Adipocyte (in vitro differentiated cells): ENCODE data around the gene METTL17.
"Not testable (repeated sequence)": the region's sequence is repeated elsewhere in the genome, so short reads cannot be mapped to it uniquely, and the experiment has no call there.

Experiments used
- DNase-seq: peaks from one replicate; pipeline ENCODE4 v3.0.0-alpha.2; 2015; ENCODE audit warnings: low read depth
- H3K27me3 ChIP-seq: replicated peaks from 2 replicates; pipeline ENCODE4 v1.7.0; 2013; ENCODE audit warnings: mild to moderate bottlenecking, low read length, moderate library complexity; ENCODE audit not compliant: control insufficient read depth, insufficient read depth
- H3K36me3 ChIP-seq: 2 replicates; pipeline ENCODE4 v1.7.0; 2013; ENCODE audit warnings: low read length, mild to moderate bottlenecking, moderate library complexity; ENCODE audit not compliant: control insufficient read depth, insufficient read depth, severe bottlenecking
- H3K4me1 ChIP-seq: 2 replicates; pipeline ENCODE4 v1.7.0; 2013; ENCODE audit warnings: mild to moderate bottlenecking, low read length, moderate library complexity; ENCODE audit not compliant: control insufficient read depth, insufficient read depth
- H3K4me3 ChIP-seq: 2 replicates; pipeline ENCODE4 v1.7.0; 2013; ENCODE audit warnings: mild to moderate bottlenecking, low read length, moderate library complexity
- H3K9ac ChIP-seq: 2 replicates; pipeline ENCODE4 v1.7.0; 2013; ENCODE audit warnings: mild to moderate bottlenecking, low read length, moderate library complexity
- H3K9me3 ChIP-seq: 2 replicates; pipeline ENCODE4 v1.7.0; 2013; ENCODE audit warnings: mild to moderate bottlenecking, low read length, moderate library complexity; ENCODE audit not compliant: control insufficient read depth

Gene METTL17

GRCh38 chr14:20973501-20973900 lies 16.3 kb upstream of the METTL17 start:
- Histone ChIP-seq H3K4me1 (peaks cover 21% of the 10 kb centered on the region), H3K27me3 (peaks cover 3% of the 10 kb centered on the region), H3K36me3 (no peaks in the 10 kb centered on the region), H3K9ac (no peak overlapping the region), H3K4me3 (no peak overlapping the region), H3K9me3 (no peaks in the 10 kb centered on the region)
- no peak for DNase-seq

GRCh38 chr14:20976291-20976690 lies 13.5 kb upstream of the METTL17 start:
- Histone ChIP-seq H3K9me3 (no peaks in the 10 kb centered on the region), H3K9ac (no peak overlapping the region), H3K36me3 (no peaks in the 10 kb centered on the region), H3K4me3 (no peak overlapping the region), H3K4me1 (peaks cover 17% of the 10 kb centered on the region), H3K27me3 (no peaks in the 10 kb centered on the region)
- no peak for DNase-seq

DNA sequence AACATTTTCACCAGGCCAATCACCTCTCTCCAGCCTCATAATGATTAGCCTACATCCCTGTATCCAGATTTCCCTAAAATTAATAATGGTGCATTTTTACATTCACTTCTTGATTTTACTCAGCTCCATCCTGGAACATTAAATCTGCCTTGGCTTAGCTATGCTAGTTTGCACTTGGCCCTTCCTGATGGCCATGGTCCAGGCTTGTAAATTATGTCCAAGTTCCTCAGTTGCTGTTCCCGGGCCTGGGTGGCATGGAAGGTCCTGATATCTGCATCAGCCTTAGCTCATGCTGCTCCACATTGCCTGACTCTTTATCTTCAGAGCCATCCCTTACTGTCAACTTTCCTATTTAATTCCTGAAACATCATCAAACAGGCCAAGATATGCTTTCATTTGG lies 11.1 kb upstream of the METTL17 start:
- no peaks in the 10 kb centered on the region for H3K9me3 ChIP-seq
- no peaks in the 10 kb centered on the region for H3K27me3 ChIP-seq
- no peak overlapping the region for H3K4me3 ChIP-seq
- no peak overlapping the region for H3K9ac ChIP-seq
- no peaks in the 10 kb centered on the region for H3K36me3 ChIP-seq
- peaks cover 14% of the 10 kb centered on the region for H3K4me1 ChIP-seq
- no peak for DNase-seq

- Histone ChIP-seq H3K4me3 (no peak overlapping the region), H3K27me3 (no peaks in the 10 kb centered on the region), H3K4me1 (peaks cover 15% of the 10 kb centered on the region), H3K36me3 (no peaks in the 10 kb centered on the region), H3K9ac (no peak overlapping the region), H3K9me3 (no peaks in the 10 kb centered on the region)
- no peak for DNase-seq
Observed at GRCh38 chr14:20980906-20981305, 8.9 kb upstream of the METTL17 start.

DNA sequence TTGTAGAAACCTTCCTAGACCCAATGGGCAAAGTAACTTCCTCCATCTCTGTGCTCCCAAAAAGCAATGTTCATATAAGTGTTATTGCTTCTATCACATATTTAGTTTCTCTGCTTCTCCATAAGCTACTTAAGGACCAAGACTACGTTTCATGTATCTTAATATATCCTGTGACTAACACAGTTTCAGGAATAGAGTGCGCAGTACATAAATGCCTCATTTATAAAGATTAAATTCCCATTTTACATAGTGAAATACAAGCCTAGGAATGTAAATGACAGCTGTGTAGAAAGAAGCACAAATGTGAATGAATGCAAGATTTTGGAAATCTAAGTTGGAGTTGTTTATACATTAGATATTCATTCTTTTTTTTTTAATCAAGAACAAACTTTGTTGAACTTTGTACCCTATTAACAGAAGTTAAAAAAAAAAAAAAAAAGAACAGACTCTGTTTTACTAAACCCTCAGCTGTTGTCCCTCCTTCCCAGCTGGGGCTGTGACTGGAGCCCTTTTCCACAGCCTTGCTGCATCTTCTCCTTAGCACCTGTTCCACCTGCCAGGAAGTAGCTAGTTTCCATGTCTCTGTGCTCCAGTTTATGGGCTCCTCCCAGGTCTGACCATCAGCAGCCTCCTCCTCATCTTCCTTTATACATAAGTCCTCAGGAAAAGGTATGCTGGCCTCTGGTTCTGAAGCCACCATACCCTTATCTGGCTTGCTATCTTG lies 7.0 kb upstream of the METTL17 start:
- Histone ChIP-seq H3K9ac (no peak overlapping the region), H3K4me3 (no peak overlapping the region), H3K9me3 (no peaks in the 10 kb centered on the region), H3K27me3 (no peaks in the 10 kb centered on the region), H3K36me3 (no peaks in the 10 kb centered on the region), H3K4me1 (peaks cover 28% of the 10 kb centered on the region)
- DNase-seq: no peak

DNA sequence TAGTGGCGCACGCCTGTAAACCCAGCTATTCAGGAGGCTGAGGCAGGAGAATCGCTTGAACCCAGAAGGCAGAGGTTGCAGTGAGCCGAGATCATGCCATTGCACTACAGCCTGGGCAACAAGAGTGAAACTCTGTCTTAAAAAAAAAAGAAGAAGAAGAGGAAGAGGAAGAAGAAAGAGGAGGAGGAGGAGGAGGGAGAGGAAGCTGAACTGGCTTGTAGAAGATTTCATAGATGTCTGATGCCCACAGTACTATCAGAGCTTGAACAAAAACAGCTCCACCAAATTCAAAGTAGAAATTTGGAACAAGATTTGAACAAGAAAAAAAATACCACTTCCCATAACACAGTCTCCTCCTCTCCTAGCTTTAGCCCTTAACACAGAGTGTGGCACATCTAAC lies 4.1 kb upstream of the METTL17 start:
- not testable (repeated sequence) for H3K9me3 ChIP-seq, H3K27me3 ChIP-seq, H3K9ac ChIP-seq

GRCh38 chr14:20986811-20987210 lies 3.0 kb upstream of the METTL17 start:
- Histone ChIP-seq H3K4me1 (peaks cover 51% of the 10 kb centered on the region), H3K9me3 (no peaks in the 10 kb centered on the region), H3K9ac (no peak overlapping the region), H3K4me3 (no peak overlapping the region), H3K27me3 (no peaks in the 10 kb centered on the region), H3K36me3 (no peaks in the 10 kb centered on the region)
- DNase-seq: peak; percentile 91

More for the DNA sequence above, 4.1 kb upstream of the METTL17 start:
- not testable (repeated sequence) for DNase-seq, H3K36me3 ChIP-seq, H3K4me3 ChIP-seq
- H3K4me1 ChIP-seq: peaks cover 44% of the 10 kb centered on the region

DNA sequence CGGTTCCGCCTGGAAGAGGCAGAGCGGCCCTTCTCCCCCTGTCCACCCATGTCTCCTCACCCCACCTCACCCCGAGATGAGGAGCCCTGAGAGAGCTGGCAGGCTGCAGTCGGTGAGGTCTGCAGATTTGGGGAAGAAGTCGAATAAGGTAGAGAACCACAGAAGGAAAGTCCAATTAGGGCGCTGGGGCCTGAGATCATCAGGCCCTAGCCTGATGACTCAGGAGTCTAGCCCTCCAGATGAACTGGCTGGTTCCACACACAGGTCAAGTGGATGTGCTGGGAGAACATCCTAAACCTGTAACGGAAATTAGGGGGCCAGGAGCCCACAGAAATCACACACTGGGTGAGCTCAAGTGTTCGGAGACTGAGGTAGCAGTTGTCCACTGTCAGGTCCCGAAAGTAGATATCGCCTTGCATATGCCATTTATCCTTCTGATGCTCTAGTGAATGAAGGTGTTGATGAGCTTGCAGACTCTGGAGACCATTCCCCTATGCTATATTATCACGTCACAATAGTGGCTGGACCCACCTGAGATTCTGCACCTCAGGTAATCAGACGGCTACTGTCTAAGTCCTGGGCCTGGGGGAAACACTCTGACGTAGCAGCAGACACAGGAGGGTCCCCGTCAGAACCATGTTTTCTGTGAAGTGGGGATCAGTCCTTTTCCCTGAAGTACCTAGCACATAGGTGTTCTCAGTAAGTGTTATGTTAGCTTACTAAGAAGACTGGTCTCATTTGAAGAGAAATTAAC lies 886 bp upstream of the METTL17 start:
- no peak for DNase-seq
- Histone ChIP-seq H3K4me3 (peak overlapping the region; percentile 72), H3K4me1 (peaks cover 49% of the 10 kb centered on the region), H3K36me3 (peaks cover 17% of the 10 kb centered on the region), H3K9me3 (no peaks in the 10 kb centered on the region), H3K27me3 (no peaks in the 10 kb centered on the region), H3K9ac (peak overlapping the region; percentile 83)

- Histone ChIP-seq H3K9ac (peak overlapping the region; percentile 83), H3K9me3 (no peaks in the 10 kb centered on the region), H3K4me3 (peak overlapping the region; percentile 94), H3K36me3 (peaks cover 23% of the 10 kb centered on the region), H3K4me1 (peaks cover 44% of the 10 kb centered on the region), H3K27me3 (no peaks in the 10 kb centered on the region)
- no peak for DNase-seq
Observed at GRCh38 chr14:20989471-20989786, 351 bp upstream of the METTL17 start.

- H3K27me3 ChIP-seq: no peaks in the 10 kb centered on the region
- no peak overlapping the region for H3K4me3 ChIP-seq
- H3K9me3 ChIP-seq: no peaks in the 10 kb centered on the region
- no peak overlapping the region for H3K9ac ChIP-seq
- no peak for DNase-seq
- peaks cover 55% of the 10 kb centered on the region for H3K36me3 ChIP-seq
- H3K4me1 ChIP-seq: peaks cover 16% of the 10 kb centered on the region
Observed at GRCh38 chr14:20996521-20996920, 6.7 kb downstream of the METTL17 start.

- peaks cover 16% of the 10 kb centered on the region for H3K4me1 ChIP-seq
- no peaks in the 10 kb centered on the region for H3K9me3 ChIP-seq
- H3K36me3 ChIP-seq: peaks cover 53% of the 10 kb centered on the region
- no peaks in the 10 kb centered on the region for H3K27me3 ChIP-seq
- H3K4me3 ChIP-seq: no peak overlapping the region
- H3K9ac ChIP-seq: no peak overlapping the region
- DNase-seq: no peak
Observed at GRCh38 chr14:20997115-20997514, 7.3 kb downstream of the METTL17 start.
